ENCODE results near the gene HEXA. TPM values are rescaled to one million over a fixed set of nuclear protein-coding genes. Genes with fewer than 3 reads are reported as not detected.

HEXA gene
- total and polyA plus RNA-seq, 2 of the 8 experiments (the other 6 are each of a cell fraction or from before 2014, with no cell fraction given), result 52.5 to 73.7 TPM

DNA sequence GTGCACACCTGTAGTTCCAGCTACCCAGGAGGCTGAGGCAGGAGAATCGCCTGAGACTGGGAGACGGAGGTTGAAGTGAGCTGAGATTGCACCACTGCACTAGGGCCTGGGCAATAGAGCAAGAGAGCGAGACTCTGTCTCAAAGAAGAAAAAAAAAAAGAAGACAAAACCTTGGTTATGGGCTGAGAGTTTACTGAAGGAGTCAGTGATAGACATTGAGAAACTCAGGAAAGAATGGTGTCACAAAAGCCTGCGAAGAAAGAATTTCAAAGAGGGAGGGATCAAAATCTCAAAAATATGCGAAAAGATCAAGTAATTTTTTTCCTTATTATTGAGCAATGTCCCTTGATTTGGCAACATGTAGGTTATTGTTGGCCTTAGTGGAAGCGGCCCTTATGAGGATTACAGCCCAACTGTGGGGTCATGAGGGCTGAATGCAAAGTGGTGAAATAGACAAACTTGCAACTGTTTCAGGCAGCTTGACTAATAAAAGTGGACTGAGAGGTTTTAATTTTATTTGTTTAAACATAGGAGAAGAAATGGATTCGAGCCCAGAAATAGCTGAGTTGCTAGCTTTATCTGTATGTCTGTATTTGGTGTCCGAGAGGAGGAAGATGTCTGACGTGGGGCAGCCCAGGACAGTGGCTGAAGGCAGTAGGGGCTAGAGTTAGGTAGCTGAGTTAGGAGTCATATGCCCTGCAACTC, 37.0 kb downstream of the HEXA start (continued):
- TF ChIP-seq, protein P1, sequence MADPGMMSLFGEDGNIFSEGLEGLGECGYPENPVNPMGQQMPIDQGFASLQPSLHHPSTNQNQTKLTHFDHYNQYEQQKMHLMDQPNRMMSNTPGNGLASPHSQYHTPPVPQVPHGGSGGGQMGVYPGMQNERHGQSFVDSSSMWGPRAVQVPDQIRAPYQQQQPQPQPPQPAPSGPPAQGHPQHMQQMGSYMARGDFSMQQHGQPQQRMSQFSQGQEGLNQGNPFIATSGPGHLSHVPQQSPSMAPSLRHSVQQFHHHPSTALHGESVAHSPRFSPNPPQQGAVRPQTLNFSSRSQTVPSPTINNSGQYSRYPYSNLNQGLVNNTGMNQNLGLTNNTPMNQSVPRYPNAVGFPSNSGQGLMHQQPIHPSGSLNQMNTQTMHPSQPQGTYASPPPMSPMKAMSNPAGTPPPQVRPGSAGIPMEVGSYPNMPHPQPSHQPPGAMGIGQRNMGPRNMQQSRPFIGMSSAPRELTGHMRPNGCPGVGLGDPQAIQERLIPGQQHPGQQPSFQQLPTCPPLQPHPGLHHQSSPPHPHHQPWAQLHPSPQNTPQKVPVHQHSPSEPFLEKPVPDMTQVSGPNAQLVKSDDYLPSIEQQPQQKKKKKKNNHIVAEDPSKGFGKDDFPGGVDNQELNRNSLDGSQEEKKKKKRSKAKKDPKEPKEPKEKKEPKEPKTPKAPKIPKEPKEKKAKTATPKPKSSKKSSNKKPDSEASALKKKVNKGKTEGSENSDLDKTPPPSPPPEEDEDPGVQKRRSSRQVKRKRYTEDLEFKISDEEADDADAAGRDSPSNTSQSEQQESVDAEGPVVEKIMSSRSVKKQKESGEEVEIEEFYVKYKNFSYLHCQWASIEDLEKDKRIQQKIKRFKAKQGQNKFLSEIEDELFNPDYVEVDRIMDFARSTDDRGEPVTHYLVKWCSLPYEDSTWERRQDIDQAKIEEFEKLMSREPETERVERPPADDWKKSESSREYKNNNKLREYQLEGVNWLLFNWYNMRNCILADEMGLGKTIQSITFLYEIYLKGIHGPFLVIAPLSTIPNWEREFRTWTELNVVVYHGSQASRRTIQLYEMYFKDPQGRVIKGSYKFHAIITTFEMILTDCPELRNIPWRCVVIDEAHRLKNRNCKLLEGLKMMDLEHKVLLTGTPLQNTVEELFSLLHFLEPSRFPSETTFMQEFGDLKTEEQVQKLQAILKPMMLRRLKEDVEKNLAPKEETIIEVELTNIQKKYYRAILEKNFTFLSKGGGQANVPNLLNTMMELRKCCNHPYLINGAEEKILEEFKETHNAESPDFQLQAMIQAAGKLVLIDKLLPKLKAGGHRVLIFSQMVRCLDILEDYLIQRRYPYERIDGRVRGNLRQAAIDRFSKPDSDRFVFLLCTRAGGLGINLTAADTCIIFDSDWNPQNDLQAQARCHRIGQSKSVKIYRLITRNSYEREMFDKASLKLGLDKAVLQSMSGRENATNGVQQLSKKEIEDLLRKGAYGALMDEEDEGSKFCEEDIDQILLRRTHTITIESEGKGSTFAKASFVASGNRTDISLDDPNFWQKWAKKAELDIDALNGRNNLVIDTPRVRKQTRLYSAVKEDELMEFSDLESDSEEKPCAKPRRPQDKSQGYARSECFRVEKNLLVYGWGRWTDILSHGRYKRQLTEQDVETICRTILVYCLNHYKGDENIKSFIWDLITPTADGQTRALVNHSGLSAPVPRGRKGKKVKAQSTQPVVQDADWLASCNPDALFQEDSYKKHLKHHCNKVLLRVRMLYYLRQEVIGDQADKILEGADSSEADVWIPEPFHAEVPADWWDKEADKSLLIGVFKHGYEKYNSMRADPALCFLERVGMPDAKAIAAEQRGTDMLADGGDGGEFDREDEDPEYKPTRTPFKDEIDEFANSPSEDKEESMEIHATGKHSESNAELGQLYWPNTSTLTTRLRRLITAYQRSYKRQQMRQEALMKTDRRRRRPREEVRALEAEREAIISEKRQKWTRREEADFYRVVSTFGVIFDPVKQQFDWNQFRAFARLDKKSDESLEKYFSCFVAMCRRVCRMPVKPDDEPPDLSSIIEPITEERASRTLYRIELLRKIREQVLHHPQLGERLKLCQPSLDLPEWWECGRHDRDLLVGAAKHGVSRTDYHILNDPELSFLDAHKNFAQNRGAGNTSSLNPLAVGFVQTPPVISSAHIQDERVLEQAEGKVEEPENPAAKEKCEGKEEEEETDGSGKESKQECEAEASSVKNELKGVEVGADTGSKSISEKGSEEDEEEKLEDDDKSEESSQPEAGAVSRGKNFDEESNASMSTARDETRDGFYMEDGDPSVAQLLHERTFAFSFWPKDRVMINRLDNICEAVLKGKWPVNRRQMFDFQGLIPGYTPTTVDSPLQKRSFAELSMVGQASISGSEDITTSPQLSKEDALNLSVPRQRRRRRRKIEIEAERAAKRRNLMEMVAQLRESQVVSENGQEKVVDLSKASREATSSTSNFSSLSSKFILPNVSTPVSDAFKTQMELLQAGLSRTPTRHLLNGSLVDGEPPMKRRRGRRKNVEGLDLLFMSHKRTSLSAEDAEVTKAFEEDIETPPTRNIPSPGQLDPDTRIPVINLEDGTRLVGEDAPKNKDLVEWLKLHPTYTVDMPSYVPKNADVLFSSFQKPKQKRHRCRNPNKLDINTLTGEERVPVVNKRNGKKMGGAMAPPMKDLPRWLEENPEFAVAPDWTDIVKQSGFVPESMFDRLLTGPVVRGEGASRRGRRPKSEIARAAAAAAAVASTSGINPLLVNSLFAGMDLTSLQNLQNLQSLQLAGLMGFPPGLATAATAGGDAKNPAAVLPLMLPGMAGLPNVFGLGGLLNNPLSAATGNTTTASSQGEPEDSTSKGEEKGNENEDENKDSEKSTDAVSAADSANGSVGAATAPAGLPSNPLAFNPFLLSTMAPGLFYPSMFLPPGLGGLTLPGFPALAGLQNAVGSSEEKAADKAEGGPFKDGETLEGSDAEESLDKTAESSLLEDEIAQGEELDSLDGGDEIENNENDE (IDR thresholded peaks at IDR 0.05; ENCODE audit: insufficient replicate concordance, low read length), result no peak
- no peak for TF ChIP-seq MAFK (IDR thresholded peaks at IDR 0.05; ENCODE audit: low read depth, low read length)
- TF ChIP-seq HDAC2 (IDR thresholded peaks at IDR 0.05; ENCODE audit: borderline replicate concordance in 1 of 2, low read depth in 2 of 2, low read length in 2 of 2), result no peak
- TF ChIP-seq, protein P2, sequence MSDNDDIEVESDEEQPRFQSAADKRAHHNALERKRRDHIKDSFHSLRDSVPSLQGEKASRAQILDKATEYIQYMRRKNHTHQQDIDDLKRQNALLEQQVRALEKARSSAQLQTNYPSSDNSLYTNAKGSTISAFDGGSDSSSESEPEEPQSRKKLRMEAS (IDR thresholded peaks at IDR 0.05), result no peak
- no peak for TF ChIP-seq TEAD4 (IDR thresholded peaks at IDR 0.05; ENCODE audit: low read depth, low read length)
- TF ChIP-seq BACH1 (IDR thresholded peaks at IDR 0.05; ENCODE audit: low read length), result no peak
- TF ChIP-seq EZH2 (IDR thresholded peaks at IDR 0.05; ENCODE audit: low read depth, low read length, severe bottlenecking), result no peak
- no peak for TF ChIP-seq CEBPB (IDR thresholded peaks at IDR 0.05; ENCODE audit: low read depth, low read length)
- TF ChIP-seq HDAC6 (IDR thresholded peaks at IDR 0.05; ENCODE audit: low read depth, low read length), result no peak
- no peak for TF ChIP-seq RFX5 (IDR thresholded peaks at IDR 0.05; ENCODE audit: borderline replicate concordance, low read depth, low read length)
- no peak for TF ChIP-seq EGR1 (IDR thresholded peaks at IDR 0.05; ENCODE audit: borderline replicate concordance, low read depth, low read length)
